Caco-2 (cell line): ENCODE measurements around the gene MICAL3. TPM values are rescaled to one million over a fixed set of nuclear protein-coding genes. Genes with fewer than 3 reads are reported as not detected.

ENCODE experiments used
- BruUV-seq: library from RNA; stranded (reverse); fragments of 400-500 nt; replicated peaks from 2 replicates; lab custom pipeline; 2021; lab: Mats Ljungman, UMichigan
- CTCF ChIA-PET: fragments of 300-600 bp; sonication (Branson Sonifier 250); formaldehyde crosslinking; loops from one replicate; lab custom pipeline; 2022; ENCODE audit warnings: antibody characterized with exemption; lab: Charles Lee
- POLR2A ChIA-PET: fragments of 300-600 bp; sonication (Branson Sonifier 250); formaldehyde crosslinking; loops from one replicate; lab custom pipeline; 2022; ENCODE audit warnings: antibody characterized with exemption; lab: Charles Lee
- DNase-seq, 2 experiments: peaks; one replicate each; pipeline versions ENCODE4 v3.0.0 to v3.0.0-alpha.2; 2020 to 2022
- H3K27me3 ChIP-seq: replicated peaks from 2 replicates; pipeline ENCODE4 v1.6.0; 2011; ENCODE audit warnings: low read length; ENCODE audit not compliant: control insufficient read depth, insufficient read depth
- H3K36me3 ChIP-seq: 2 replicates; pipeline ENCODE4 v1.5.1; 2011; ENCODE audit warnings: low read length; ENCODE audit not compliant: control insufficient read depth, insufficient read depth
- H3K4me1 ChIP-seq: fragments of 250-450 bp; sonication (Bioruptor Pico); 2 replicates; pipeline ENCODE4 v1.5.1; 2020; ENCODE audit warnings: mild to moderate bottlenecking
- H3K4me3 ChIP-seq: 2 replicates; pipeline ENCODE4 v1.5.1; 2011; ENCODE audit warnings: low read depth, mild to moderate bottlenecking, control low read depth, low read length
- H3K9me3 ChIP-seq: fragments of 250-450 bp; sonication (Bioruptor Pico); 2 replicates; pipeline ENCODE4 v1.5.1; 2020; ENCODE audit warnings: mild to moderate bottlenecking, moderate library complexity
- H3K27ac Mint-ChIP-seq: one replicate; pipeline ENCODE4 v1.8.0; 2022; ENCODE audit warnings: mixed read lengths; ENCODE audit not compliant: unreplicated experiment
- H3K27me3 Mint-ChIP-seq: one replicate; pipeline ENCODE4 v1.8.0; 2022; ENCODE audit warnings: mixed read lengths; ENCODE audit not compliant: insufficient read depth, unreplicated experiment
- H3K36me3 Mint-ChIP-seq: one replicate; pipeline ENCODE4 v1.8.0; 2022; ENCODE audit warnings: mild to moderate bottlenecking, mixed read lengths; ENCODE audit not compliant: insufficient read depth, unreplicated experiment
- H3K4me1 Mint-ChIP-seq: one replicate; pipeline ENCODE4 v1.8.0; 2022; ENCODE audit warnings: low read depth, mixed read lengths; ENCODE audit not compliant: unreplicated experiment
- H3K4me3 Mint-ChIP-seq: one replicate; pipeline ENCODE4 v1.8.0; 2022; ENCODE audit warnings: mild to moderate bottlenecking, moderate library complexity, mixed read lengths; ENCODE audit not compliant: unreplicated experiment
- H3K9me3 Mint-ChIP-seq: one replicate; pipeline ENCODE4 v1.8.0; 2022; ENCODE audit warnings: mixed read lengths; ENCODE audit not compliant: unreplicated experiment
- CTCF ChIP-seq, 2 experiments: fragments of 200-600 bp in 1 of 2; IDR thresholded peaks; 1 replicate in 1 of 2; 2 replicates in 1 of 2; pipeline versions ENCODE4 v1.5.1 to v1.8.0; 2011 to 2022; ENCODE audit warnings: antibody characterized with exemption in 1 of 2, control low read depth in 1 of 2, inconsistent platforms in 1 of 2, low read depth in 1 of 2, low read length in 1 of 2, mild to moderate bottlenecking in 1 of 2, moderate library complexity in 1 of 2; ENCODE audit not compliant: insufficient read depth in 1 of 2, severe bottlenecking in 1 of 2, unreplicated experiment in 1 of 2
- intact Hi-C: fragments of 100-400 bp; cut with micrococcal nuclease; formaldehyde crosslinking; loops from one replicate; pipeline ENCODE4 v1.10.0; 2022; ENCODE audit not compliant: unreplicated experiment
- total RNA-seq: library from RNA; stranded (reverse); gene quantifications from 2 replicates; pipeline ENCODE4 v1.2.3, GENCODE V29; 2022

Gene MICAL3
- total RNA-seq, 1 experiment from 2014 or later = 65.6 TPM

GRCh38 chr22:17945888-17946648 is 78.3 kb downstream of the MICAL3 start:
- ChIA-PET CTCF (no interaction called here), POLR2A (no interaction called here)
- no peaks in the 10 kb centered on the region for H3K36me3 ChIP-seq
- H3K4me3 Mint-ChIP-seq = no peak overlapping the region
- no TSS peak for BruUV-seq
- no peaks in the 10 kb centered on the region for H3K27me3 Mint-ChIP-seq
- intact Hi-C loops = no loop called here
- no peaks in the 10 kb centered on the region for H3K9me3 Mint-ChIP-seq
- H3K27ac Mint-ChIP-seq = no peak overlapping the region
- H3K36me3 Mint-ChIP-seq = peaks cover 23% of the 10 kb centered on the region
- H3K9me3 ChIP-seq = no peaks in the 10 kb centered on the region
- H3K4me3 ChIP-seq = no peak overlapping the region
- DNase-seq = no peak
- H3K27me3 ChIP-seq = no peaks in the 10 kb centered on the region
- no peaks in the 10 kb centered on the region for H3K4me1 ChIP-seq
- H3K4me1 Mint-ChIP-seq = peaks cover 6% of the 10 kb centered on the region
- TF ChIP-seq CTCF (IDR thresholded peaks at IDR 0.05; ENCODE audit: insufficient read depth in 1 of 2, low read depth in 1 of 2, low read length in 1 of 2, severe bottlenecking in 1 of 2, unreplicated experiment in 1 of 2) = no peak

GRCh38 chr22:17945156-17945887 is 79.0 kb downstream of the MICAL3 start:
- Mint-ChIP-seq H3K27ac (no peak overlapping the region), H3K27me3 (no peaks in the 10 kb centered on the region), H3K4me1 (peaks cover 8% of the 10 kb centered on the region)

More at GRCh38 chr22:17945156-17945887, 79.0 kb downstream of the MICAL3 start:
- H3K4me1 ChIP-seq = no peaks in the 10 kb centered on the region
- H3K4me3 Mint-ChIP-seq = no peak overlapping the region
- TF ChIP-seq CTCF (IDR thresholded peaks at IDR 0.05; ENCODE audit: insufficient read depth in 1 of 2, low read depth in 1 of 2, low read length in 1 of 2, severe bottlenecking in 1 of 2, unreplicated experiment in 1 of 2) = no peak
- no peak overlapping the region for H3K4me3 ChIP-seq
- no peaks in the 10 kb centered on the region for H3K9me3 ChIP-seq
- no peak for DNase-seq
- H3K9me3 Mint-ChIP-seq = no peaks in the 10 kb centered on the region
- ChIA-PET POLR2A (no interaction called here), CTCF (no interaction called here)
- no peaks in the 10 kb centered on the region for H3K27me3 ChIP-seq
- peaks cover 23% of the 10 kb centered on the region for H3K36me3 Mint-ChIP-seq
- no TSS peak for BruUV-seq
- intact Hi-C loops = no loop called here
- no peaks in the 10 kb centered on the region for H3K36me3 ChIP-seq
